Peyer's patch (tissue), 4 donors: ENCODE measurements around the gene ARSG.
"Not testable (repeated sequence)": the region's sequence is repeated elsewhere in the genome, so short reads cannot be mapped to it uniquely, and the experiment has no call there.

Source experiments
- CTCF ChIP-seq, 6 experiments: fragments of 450-650 bp in 4 of 6; fragments of 200-600 bp in 2 of 6; sonication (generic) in 1 of 6; IDR thresholded peaks; one replicate each; pipeline ENCODE4 v1.5.1; 2017 to 2019; ENCODE audit warnings: antibody characterized with exemption in 6 of 6, mild to moderate bottlenecking in 3 of 6, moderate library complexity in 1 of 6
- POLR2A ChIP-seq, 2 donors: fragments of 450-650 bp; IDR thresholded peaks; one replicate each; pipeline ENCODE4 v1.5.1; 2017; ENCODE audit warnings: antibody characterized with exemption in 2 of 2, mild to moderate bottlenecking in 2 of 2, moderate library complexity in 2 of 2

- not testable (repeated sequence) for TF ChIP-seq CTCF, POLR2A (IDR thresholded peaks at IDR 0.05)
Observed at GRCh38 chr17:68331932-68332331, 40.6 kb downstream of the ARSG start.
